ENCODE measurements around the gene PRKG1. TPM values are rescaled to one million over a fixed set of nuclear protein-coding genes. Genes with fewer than 3 reads are reported as not detected.

Gene PRKG1
- total RNA-seq, 1 donor from 2014 or later: 50.2 TPM

GRCh38 chr10:51772387-51772786 is 698.1 kb downstream of the PRKG1 start:
- DNase-seq (ENCODE audit: low spot score in 2 of 2): no peak
- no peaks in the 10 kb centered on the region for H3K27me3 ChIP-seq
- TF ChIP-seq CTCF (IDR thresholded peaks at IDR 0.05): no peak
- peaks cover 0 to 19% of the 10 kb centered on the region in 2 donors for H3K4me1 ChIP-seq
- H3K9me3 ChIP-seq: no peaks in the 10 kb centered on the region
- H3K4me3 ChIP-seq: no peak overlapping the region
- no peaks in the 10 kb centered on the region for H3K36me3 ChIP-seq
- no peak overlapping the region for H3K27ac ChIP-seq
- intact Hi-C loops (cut with DNase I): no loop called here

GRCh38 chr10:51773681-51774080 is 699.4 kb downstream of the PRKG1 start:
- Histone ChIP-seq H3K4me3 (no peak overlapping the region), H3K9me3 (no peaks in the 10 kb centered on the region), H3K27ac (peak overlapping the region; percentile 19 to 44), H3K36me3 (no peaks in the 10 kb centered on the region), H3K4me1 (peaks cover 0 to 17% of the 10 kb centered on the region in 2 donors), H3K27me3 (no peaks in the 10 kb centered on the region)
- DNase-seq (ENCODE audit: low spot score in 2 of 2): no peak
- intact Hi-C loops (cut with DNase I): no loop called here
- no peak for TF ChIP-seq CTCF (IDR thresholded peaks at IDR 0.05)

- Histone ChIP-seq H3K4me3 (no peak overlapping the region), H3K27me3 (no peaks in the 10 kb centered on the region), H3K36me3 (no peaks in the 10 kb centered on the region), H3K9me3 (no peaks in the 10 kb centered on the region), H3K4me1 (peaks cover 0 to 18% of the 10 kb centered on the region in 2 donors), H3K27ac (peak overlapping the region in 1 of 2 donors; percentile 5)
- TF ChIP-seq CTCF (IDR thresholded peaks at IDR 0.05): no peak
- DNase-seq (ENCODE audit: low spot score in 2 of 2): no peak
- intact Hi-C loops (cut with DNase I): loop anchor here (5.0 kb wide), 2 partner anchors 37 to 52 kb away; no protein-coding TSS in a partner anchor
Observed at GRCh38 chr10:51783941-51784340, 709.7 kb downstream of the PRKG1 start.

GRCh38 chr10:51786016-51786683 is 711.9 kb downstream of the PRKG1 start:
- Histone ChIP-seq H3K36me3 (no peaks in the 10 kb centered on the region), H3K4me1 (peaks cover 0 to 19% of the 10 kb centered on the region in 2 donors), H3K9me3 (peaks cover 0 to 2% of the 10 kb centered on the region in 2 donors), H3K4me3 (no peak overlapping the region), H3K27ac (peak overlapping the region; percentile 31 to 73), H3K27me3 (no peaks in the 10 kb centered on the region)
- no peak for TF ChIP-seq CTCF (IDR thresholded peaks at IDR 0.05)
- intact Hi-C loops (cut with DNase I): loop anchor here (5.0 kb wide), 1 partner anchor 79 kb away; no protein-coding TSS in a partner anchor
- DNase-seq (ENCODE audit: low spot score in 2 of 2): no peak

- no peak overlapping the region for H3K4me3 ChIP-seq
- peaks cover 0 to 7% of the 10 kb centered on the region in 2 donors for H3K9me3 ChIP-seq
- H3K36me3 ChIP-seq: no peaks in the 10 kb centered on the region
- H3K4me1 ChIP-seq: peaks cover 0 to 19% of the 10 kb centered on the region in 2 donors
- H3K27ac ChIP-seq: peak overlapping the region; percentile 42 to 73
- no peak for DNase-seq (ENCODE audit: low spot score in 2 of 2)
- intact Hi-C loops (cut with DNase I): loop anchor here (5.0 kb wide), 1 partner anchor 79 kb away; no protein-coding TSS in a partner anchor
- H3K27me3 ChIP-seq: no peaks in the 10 kb centered on the region
- TF ChIP-seq CTCF (IDR thresholded peaks at IDR 0.05): no peak
Observed at GRCh38 chr10:51786684-51787035, 712.4 kb downstream of the PRKG1 start.
